Endothelial cell of umbilical vein (primary cell): ENCODE measurements around the gene GRK6. TPM values are rescaled to one million over a fixed set of nuclear protein-coding genes. Genes with fewer than 3 reads are reported as not detected.

Source experiments
- BruUV-seq: library from RNA; stranded (reverse); fragments of 400-500 nt; replicated peaks from 2 replicates; lab custom pipeline; 2021; lab: Mats Ljungman, UMichigan
- CTCF ChIA-PET: fragments of 300-600, 350-600 bp; sonication (Branson Sonifier 250); formaldehyde crosslinking; loops from one replicate; lab custom pipeline; 2021; ENCODE audit warnings: antibody characterized with exemption, inconsistent platforms; lab: Charles Lee
- POLR2A ChIA-PET: fragments of 300-600, 350-600 bp; sonication (Branson Sonifier 250); formaldehyde crosslinking; loops from one replicate; lab custom pipeline; 2021; ENCODE audit warnings: antibody characterized with exemption, inconsistent platforms; lab: Charles Lee
- DNase-seq: peaks from one replicate; pipeline ENCODE4 v3.0.0-alpha.2; 2011; ENCODE audit warnings: low read depth, low spot score
- FAIRE-seq: peaks from 2 replicates; lab custom pipeline; 2011; peaks lifted over from hg19 to GRCh38; lab: Jason Lieb, UNC
- H2AFZ ChIP-seq: 2 replicates; pipeline ENCODE4 v1.6.0; 2012; ENCODE audit warnings: low read depth, low read length, control low read depth, inconsistent platforms
- H3K27ac ChIP-seq: 2 replicates; pipeline ENCODE4 v1.5.1; 2011; ENCODE audit warnings: low read depth, mild to moderate bottlenecking, control low read depth, low read length, moderate library complexity; ENCODE audit not compliant: insufficient read depth
- H3K27me3 ChIP-seq, 2 experiments: 2 replicates each; pipeline versions ENCODE4 v1.6.0 to v1.6.1; 2011; ENCODE audit warnings: low read length in 2 of 2, mixed read lengths in 1 of 2; ENCODE audit not compliant: control insufficient read depth in 2 of 2, insufficient read depth in 2 of 2
- H3K36me3 ChIP-seq, 2 experiments: 2 replicates in 1 of 2; 3 replicates in 1 of 2; pipeline ENCODE4 v1.5.1; 2011; ENCODE audit warnings: low read length in 2 of 2, mild to moderate bottlenecking in 1 of 2, moderate library complexity in 1 of 2; ENCODE audit not compliant: control insufficient read depth in 2 of 2, insufficient read depth in 2 of 2; ENCODE audit errors: extremely low read depth in 1 of 2
- H3K4me1 ChIP-seq: 3 replicates; pipeline ENCODE4 v1.5.1; 2011; ENCODE audit warnings: mild to moderate bottlenecking, low read length; ENCODE audit not compliant: control insufficient read depth, insufficient read depth; ENCODE audit errors: extremely low read depth
- H3K4me2 ChIP-seq: 2 replicates; pipeline ENCODE4 v1.6.1; 2011; ENCODE audit warnings: low read length, control low read depth, mixed read lengths; ENCODE audit not compliant: insufficient read depth
- H3K4me3 ChIP-seq, 3 experiments: fragments of 200-600 bp in 1 of 3; sonication (generic), shearing (Covaris generic) in 1 of 3; replicated peaks in 1 of 3; 2 replicates each; pipeline ENCODE4 v1.5.1; 2011 to 2016; ENCODE audit warnings: control low read depth in 3 of 3, low read length in 3 of 3, mild to moderate bottlenecking in 2 of 3, inconsistent platforms in 1 of 3, low read depth in 1 of 3, moderate library complexity in 1 of 3; ENCODE audit not compliant: insufficient read depth in 1 of 3
- H3K79me2 ChIP-seq: 2 replicates; pipeline ENCODE4 v1.6.0; 2012; ENCODE audit warnings: low read length, inconsistent platforms; ENCODE audit not compliant: control insufficient read depth, insufficient read depth
- H3K9ac ChIP-seq: replicated peaks from 2 replicates; pipeline ENCODE3; 2011; ENCODE audit warnings: low read length, control low read depth; ENCODE audit not compliant: insufficient read depth; ENCODE audit errors: extremely low read depth
- H3K9me1 ChIP-seq: replicated peaks from 3 replicates; pipeline ENCODE4 v1.6.0; 2011; ENCODE audit warnings: mild to moderate bottlenecking, low read length; ENCODE audit not compliant: control insufficient read depth, insufficient read depth; ENCODE audit errors: extremely low read depth
- H3K9me3 ChIP-seq: replicated peaks from 2 replicates; pipeline ENCODE4 v1.5.1; 2012; ENCODE audit warnings: low read length, inconsistent platforms; ENCODE audit not compliant: control insufficient read depth, insufficient read depth
- H4K20me1 ChIP-seq: replicated peaks from 2 replicates; pipeline ENCODE3; 2011; ENCODE audit warnings: mild to moderate bottlenecking, low read length; ENCODE audit not compliant: control insufficient read depth, insufficient read depth; ENCODE audit errors: extremely low read depth
- CTCF ChIP-seq, 2 donors: IDR thresholded peaks; 1 replicate in 1 of 2; 2 replicates in 1 of 2; pipeline ENCODE4 v1.5.1; 2011; ENCODE audit warnings: low read length in 2 of 2, mild to moderate bottlenecking in 2 of 2, moderate library complexity in 2 of 2, control low read depth in 1 of 2, inconsistent platforms in 1 of 2, low read depth in 1 of 2; ENCODE audit not compliant: insufficient read depth in 1 of 2; ENCODE audit errors: extremely low read depth in 1 of 2
- EZH2 ChIP-seq: IDR thresholded peaks from 2 replicates; pipeline ENCODE4 v1.6.1; 2012; ENCODE audit warnings: borderline replicate concordance, low read depth, mild to moderate bottlenecking, moderate library complexity, low read length, inconsistent platforms; ENCODE audit not compliant: severe bottlenecking
- FOS ChIP-seq: IDR thresholded peaks from 2 replicates; pipeline ENCODE4 v1.6.1; 2011; ENCODE audit warnings: mild to moderate bottlenecking, low read length, moderate library complexity, borderline replicate concordance; ENCODE audit not compliant: insufficient read depth
- GATA2 ChIP-seq: IDR thresholded peaks from 2 replicates; pipeline ENCODE4 v1.7.0; 2011; ENCODE audit warnings: low read depth, mild to moderate bottlenecking, moderate library complexity, mixed read lengths, low read length; ENCODE audit not compliant: insufficient read length, insufficient read depth
- JUN ChIP-seq: IDR thresholded peaks from 2 replicates; pipeline ENCODE4 v1.6.1; 2011; ENCODE audit warnings: borderline replicate concordance, low read depth; ENCODE audit not compliant: insufficient read length, insufficient read depth
- MAX ChIP-seq: IDR thresholded peaks from 2 replicates; pipeline ENCODE4 v1.6.1; 2011; ENCODE audit not compliant: insufficient read depth, insufficient read length
- MYC ChIP-seq: IDR thresholded peaks from one replicate; pipeline ENCODE4 v1.6.1; 2011; ENCODE audit warnings: mild to moderate bottlenecking, low read depth, low read length
- POLR2A ChIP-seq: IDR thresholded peaks from 2 replicates; pipeline ENCODE4 v1.6.1; 2012; ENCODE audit warnings: low read depth, mild to moderate bottlenecking, control low read depth, low read length
- POLR2AphosphoS5 ChIP-seq: IDR thresholded peaks from 2 replicates; pipeline ENCODE4 v1.6.1; 2012; ENCODE audit warnings: low read depth, mild to moderate bottlenecking, control low read depth, low read length, moderate library complexity; ENCODE audit not compliant: insufficient read depth
- dilution Hi-C: fragments of 300-500 bp; cut with MboI; formaldehyde crosslinking; loops from one replicate; pipeline ENCODE4 v1.15.0; 2019; ENCODE audit warnings: low sequenced_read_pairs; ENCODE audit not compliant: extremely low pct_ligation_motif_present
- intact Hi-C: fragments of 100-400 bp; cut with micrococcal nuclease; formaldehyde crosslinking; loops from one replicate; pipeline ENCODE4 v1.10.0; 2022
- polyA plus RNA-seq, 4 experiments: library from polyadenylated mRNA; depleted of rRNA in 3 of 4; stranded (reverse) in 3 of 4; unstranded in 1 of 4; fragments of >200 nt; gene quantifications; 2 replicates each; pipeline versions ENCODE4 v1.2.1 to v1.2.3, GENCODE V29; 2011 to 2012; ENCODE audit warnings: missing spikeins in 1 of 4
- total RNA-seq: library from RNA; stranded (reverse); gene quantifications from 2 replicates; pipeline ENCODE4 v1.2.3, GENCODE V29; 2021

GRK6 gene
- total and polyA plus RNA-seq, 2 donors (not counting 3 experiments of a cell fraction or from before 2014, with no cell fraction given), result 28.9 to 36.4 TPM

- TF ChIP-seq MAX, result no peak
- peak; percentile 16 for TF ChIP-seq GATA2
- TF ChIP-seq POLR2A, result peak; percentile 44
- peak; percentile 59 for TF ChIP-seq MYC
- peak in 1 of 2 donors; percentile 16 for TF ChIP-seq CTCF (IDR thresholded peaks at IDR 0.05; ENCODE audit: extremely low read depth in 1 of 2, insufficient read depth in 1 of 2, low read depth in 1 of 2, low read length in 2 of 2)
- no peak for TF ChIP-seq EZH2
- no peak for TF ChIP-seq JUN
- peak; percentile 65 for TF ChIP-seq FOS
- peak; percentile 72 for TF ChIP-seq POLR2AphosphoS5
- no peaks in the 10 kb centered on the region for H3K9me1 ChIP-seq
- POLR2A ChIA-PET, result interaction anchor here (0.6 to 1.5 kb wide), 3 partner anchors 20 to 49 kb away, joined by 3 to 7 read pairs (median 4); partner anchors contain the start of genes GRK6 and PDLIM7
- BruUV-seq, result no TSS peak
- no peak overlapping the region for H3K4me3 ChIP-seq
- peak; percentile 67 for DNase-seq
- H3K27ac ChIP-seq, result no peak overlapping the region
- no peaks in the 10 kb centered on the region for H4K20me1 ChIP-seq
- H2AFZ ChIP-seq, result no peak overlapping the region
- peaks cover 16% of the 10 kb centered on the region for H3K4me1 ChIP-seq
- intact Hi-C loops (no loop called here), dilution Hi-C loops (no loop called here)
- H3K36me3 ChIP-seq, result no peaks in the 10 kb centered on the region
- H3K9ac ChIP-seq, result no peak overlapping the region
- no peaks in the 10 kb centered on the region for H3K79me2 ChIP-seq
- CTCF ChIA-PET, result interaction anchor here (0.8 to 13.5 kb wide), 11 partner anchors 8 to 138 kb away, joined by 3 to 288 read pairs (median 4); partner anchors contain the start of genes GRK6 and PFN3
- H3K27me3 ChIP-seq, result no peaks in the 10 kb centered on the region
- H3K4me2 ChIP-seq, result peak overlapping the region; percentile 6
- H3K9me3 ChIP-seq, result no peaks in the 10 kb centered on the region
- peak; percentile 83 for FAIRE-seq
These were observed 21.3 kb downstream of the GRK6 start for GRCh38 chr5:177447611-177448243.
